Natural killer cell treated with Interleukin-12 subunit alpha and Interleukin-12 subunit beta and Interleukin-15 and Interleukin-18, amount 100 ng/mL, for 72 hours (primary cell): ENCODE measurements around the gene CCSER1. TPM values are rescaled to one million over a fixed set of nuclear protein-coding genes. Genes with fewer than 3 reads are reported as not detected.

Source experiments
- ATAC-seq, 2 donors: fragments of 150-1000 bp; cut with Tn5 transposase in 1 of 2; sonication (Bioruptor Pico), chemical (Tn5 transposase) in 1 of 2; 2 replicates each; pipeline ENCODE4 v1.10.0; 2021
- DNase-seq: peaks from one replicate; pipeline ENCODE4 v3.0.0; 2022; ENCODE audit warnings: low spot score
- H3K27ac Mint-ChIP-seq, 2 donors: 1 replicate in 1 of 2; 2 replicates in 1 of 2; pipeline ENCODE4 v1.8.0; 2022; ENCODE audit warnings: mixed read lengths in 2 of 2, mild to moderate bottlenecking in 1 of 2, moderate library complexity in 1 of 2
- H3K27me3 Mint-ChIP-seq, 2 donors: 1 replicate in 1 of 2; 2 replicates in 1 of 2; pipeline ENCODE4 v1.8.0; 2022; ENCODE audit warnings: mixed read lengths in 2 of 2
- H3K36me3 Mint-ChIP-seq: one replicate; pipeline ENCODE4 v1.8.0; 2022; ENCODE audit warnings: mixed read lengths
- H3K4me1 Mint-ChIP-seq, 2 donors: 1 replicate in 1 of 2; 2 replicates in 1 of 2; pipeline ENCODE4 v1.8.0; 2022; ENCODE audit warnings: low read depth in 2 of 2, mixed read lengths in 2 of 2, mild to moderate bottlenecking in 1 of 2
- H3K4me3 Mint-ChIP-seq: one replicate; pipeline ENCODE4 v1.8.0; 2022; ENCODE audit warnings: mixed read lengths
- H3K9me3 Mint-ChIP-seq: 2 replicates; pipeline ENCODE4 v1.8.0; 2022; ENCODE audit warnings: mixed read lengths
- total RNA-seq, 2 donors: library from RNA; stranded (reverse); gene quantifications; one replicate each; pipeline ENCODE4 v1.2.3, GENCODE V29; 2022

Gene CCSER1
- total RNA-seq, 2 donors from 2014 or later: 0.17 TPM; not detected in 1

DNA sequence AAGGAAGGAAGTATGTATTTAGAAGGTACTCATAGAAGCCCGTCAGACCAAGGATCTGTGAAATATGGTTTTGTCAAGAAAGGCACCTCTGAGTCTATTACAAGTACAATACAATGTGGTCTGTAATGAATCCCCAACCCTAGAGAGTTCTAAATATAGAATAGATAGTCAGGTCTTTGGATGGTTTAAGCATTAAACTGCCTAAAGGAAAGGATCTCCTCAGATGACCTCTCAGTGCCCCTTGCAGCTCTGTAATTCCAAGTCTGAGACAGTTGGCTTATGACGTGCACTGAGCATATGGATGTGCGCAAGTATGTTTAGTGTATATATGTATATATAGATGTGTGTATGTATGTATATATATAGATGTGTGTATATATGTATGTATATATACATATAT is 62.0 kb downstream of the CCSER1 start:
- ATAC-seq (no peak), DNase-seq (no peak)
- H3K36me3 Mint-ChIP-seq: no peaks in the 10 kb centered on the region
- H3K27me3 Mint-ChIP-seq: no peaks in the 10 kb centered on the region
- no peak overlapping the region for H3K27ac Mint-ChIP-seq
- peaks cover 3% of the 10 kb centered on the region for H3K9me3 Mint-ChIP-seq
- no peak overlapping the region for H3K4me3 Mint-ChIP-seq
- no peaks in the 10 kb centered on the region for H3K4me1 Mint-ChIP-seq

DNA sequence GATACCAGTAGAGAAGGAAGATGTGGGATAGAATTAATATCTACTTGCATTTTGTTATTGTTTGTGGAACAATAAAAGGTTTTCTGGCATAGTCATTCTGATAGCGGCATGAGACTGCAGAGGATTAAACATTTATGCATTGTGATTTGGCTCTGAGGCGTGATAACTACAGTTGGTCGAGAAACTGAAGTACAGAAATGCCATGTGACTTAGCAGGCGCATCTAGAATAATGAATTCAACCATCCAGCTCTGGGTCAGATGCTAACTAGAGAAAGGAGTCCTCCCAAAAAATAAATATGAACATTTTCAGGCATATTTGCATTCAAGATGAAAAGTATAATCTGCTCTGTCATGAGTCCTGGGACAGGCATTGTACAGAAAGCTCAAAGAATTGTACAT is 62.8 kb downstream of the CCSER1 start:
- Mint-ChIP-seq H3K4me1 (no peaks in the 10 kb centered on the region), H3K4me3 (no peak overlapping the region), H3K27me3 (no peaks in the 10 kb centered on the region), H3K9me3 (peaks cover 3% of the 10 kb centered on the region), H3K36me3 (no peaks in the 10 kb centered on the region), H3K27ac (no peak overlapping the region)
- DNase-seq (no peak), ATAC-seq (no peak)

DNA sequence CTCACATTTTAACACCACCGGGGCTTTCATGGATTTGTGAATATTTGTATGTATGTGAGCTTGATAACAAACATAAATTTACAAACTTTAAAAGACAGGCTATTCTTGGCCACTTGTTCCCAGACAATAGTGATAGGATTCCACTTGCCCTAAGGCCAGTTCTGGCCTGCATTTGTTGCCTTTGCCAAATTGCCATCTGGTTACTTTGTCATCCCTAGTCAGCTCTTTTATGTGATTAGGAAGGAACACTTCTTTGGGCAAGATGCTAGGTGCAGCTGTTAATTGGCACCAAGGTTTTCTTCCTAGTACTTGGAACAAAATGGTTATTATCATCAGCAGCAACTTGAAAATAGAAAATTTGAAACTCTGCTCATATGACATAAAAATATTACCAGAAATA is 63.3 kb downstream of the CCSER1 start:
- no peaks in the 10 kb centered on the region for H3K27me3 Mint-ChIP-seq
- no peaks in the 10 kb centered on the region for H3K4me1 Mint-ChIP-seq
- DNase-seq: no peak
- H3K4me3 Mint-ChIP-seq: no peak overlapping the region
- H3K36me3 Mint-ChIP-seq: no peaks in the 10 kb centered on the region
- peaks cover 3% of the 10 kb centered on the region for H3K9me3 Mint-ChIP-seq
- H3K27ac Mint-ChIP-seq: no peak overlapping the region
- ATAC-seq: no peak

DNA sequence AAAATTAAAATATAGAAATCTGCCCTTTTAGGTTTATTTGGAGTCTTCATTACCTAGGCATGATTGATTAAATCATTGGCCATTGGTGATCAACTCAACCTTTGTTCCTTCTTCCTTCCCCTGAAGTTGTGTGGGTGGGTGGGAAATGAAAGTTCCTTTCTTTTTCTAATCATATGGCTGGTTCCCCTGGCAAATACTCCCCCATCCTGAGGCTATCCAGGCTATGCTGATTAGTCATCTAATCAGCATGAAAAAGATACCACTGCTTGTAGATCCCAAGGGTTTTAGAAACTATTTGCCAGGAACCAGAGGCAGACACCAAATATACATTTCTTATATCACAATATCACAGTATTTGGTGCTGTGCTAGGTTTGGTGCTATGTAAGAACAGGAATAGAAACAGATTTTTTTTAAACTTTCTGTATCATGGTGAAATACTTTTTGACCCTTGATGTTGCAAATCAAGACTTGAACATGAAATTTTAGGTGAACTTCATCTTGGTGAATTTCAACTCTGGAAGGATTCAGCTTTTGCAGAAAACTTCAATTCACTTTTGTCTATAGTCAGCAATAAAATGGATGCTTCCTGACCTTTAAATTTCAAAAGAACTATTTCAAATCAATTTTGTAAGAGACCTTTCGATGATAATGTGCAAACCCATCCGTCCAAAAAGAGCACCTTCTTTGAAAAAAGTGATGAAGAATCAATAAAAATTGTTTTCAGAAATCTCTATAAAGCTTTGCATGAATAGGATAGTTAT is 71.1 kb downstream of the CCSER1 start:
- H3K27me3 Mint-ChIP-seq: no peaks in the 10 kb centered on the region
- peaks cover 2% of the 10 kb centered on the region for H3K9me3 Mint-ChIP-seq
- DNase-seq (no peak), ATAC-seq (no peak)
- no peaks in the 10 kb centered on the region for H3K36me3 Mint-ChIP-seq
- no peaks in the 10 kb centered on the region for H3K4me1 Mint-ChIP-seq
- no peak overlapping the region for H3K4me3 Mint-ChIP-seq
- H3K27ac Mint-ChIP-seq: no peak overlapping the region

DNA sequence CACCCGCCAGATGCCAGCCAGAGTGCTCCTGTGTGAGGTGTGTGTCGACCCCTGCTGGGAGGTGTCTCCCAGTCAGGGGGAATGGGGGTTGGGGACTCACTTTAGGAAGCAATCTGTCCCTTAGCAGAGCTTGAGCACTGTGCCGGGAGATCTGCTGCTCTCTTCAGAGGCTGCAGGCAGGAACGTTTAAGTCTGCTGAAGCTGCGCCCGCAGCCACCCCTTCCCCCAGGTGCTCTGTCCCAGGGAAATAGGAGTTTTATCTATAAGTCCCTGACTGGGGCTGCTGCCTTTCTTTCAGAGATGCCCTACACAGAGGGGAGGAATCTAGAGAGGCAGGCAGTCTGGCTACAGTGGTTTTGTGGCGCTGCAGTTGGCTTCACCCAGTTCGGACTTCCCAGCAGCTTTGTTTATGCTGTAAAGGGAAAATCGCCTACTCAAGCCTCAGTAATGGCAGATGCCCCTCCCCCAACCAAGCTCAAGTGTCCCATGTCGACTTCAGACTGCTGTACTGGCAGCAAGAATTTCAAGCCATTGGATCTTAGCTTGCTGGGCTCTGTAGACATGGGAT is 80.8 kb downstream of the CCSER1 start:
- Mint-ChIP-seq H3K27ac (no peak overlapping the region), H3K4me3 (no peak overlapping the region), H3K9me3 (peaks cover 14% of the 10 kb centered on the region), H3K36me3 (peaks cover 5% of the 10 kb centered on the region), H3K27me3 (no peaks in the 10 kb centered on the region), H3K4me1 (no peaks in the 10 kb centered on the region)
- ATAC-seq (no peak), DNase-seq (no peak)

DNA sequence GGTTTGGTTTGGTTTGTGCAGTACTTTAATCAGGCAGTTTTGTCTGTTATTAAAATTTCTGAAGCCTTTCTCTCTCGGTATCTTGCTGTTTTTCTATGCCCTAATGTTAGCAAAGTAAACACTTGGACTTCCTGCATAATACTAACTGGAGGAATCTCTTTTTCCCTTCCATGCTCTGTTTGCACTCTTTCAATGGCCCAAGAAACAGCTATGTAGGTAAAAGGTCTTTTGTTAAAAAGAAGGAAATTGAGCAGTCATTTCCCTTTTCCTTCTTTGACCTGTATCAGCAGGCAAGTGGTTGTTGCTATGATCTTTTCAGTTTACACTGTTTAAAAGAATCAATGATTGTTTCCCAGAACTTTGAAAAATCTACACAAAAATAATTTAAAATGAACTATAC is 82.7 kb downstream of the CCSER1 start:
- Mint-ChIP-seq H3K4me1 (no peaks in the 10 kb centered on the region), H3K4me3 (no peak overlapping the region), H3K27ac (no peak overlapping the region), H3K27me3 (no peaks in the 10 kb centered on the region), H3K36me3 (peaks cover 5% of the 10 kb centered on the region), H3K9me3 (peaks cover 11% of the 10 kb centered on the region)
- DNase-seq (no peak), ATAC-seq (no peak)

DNA sequence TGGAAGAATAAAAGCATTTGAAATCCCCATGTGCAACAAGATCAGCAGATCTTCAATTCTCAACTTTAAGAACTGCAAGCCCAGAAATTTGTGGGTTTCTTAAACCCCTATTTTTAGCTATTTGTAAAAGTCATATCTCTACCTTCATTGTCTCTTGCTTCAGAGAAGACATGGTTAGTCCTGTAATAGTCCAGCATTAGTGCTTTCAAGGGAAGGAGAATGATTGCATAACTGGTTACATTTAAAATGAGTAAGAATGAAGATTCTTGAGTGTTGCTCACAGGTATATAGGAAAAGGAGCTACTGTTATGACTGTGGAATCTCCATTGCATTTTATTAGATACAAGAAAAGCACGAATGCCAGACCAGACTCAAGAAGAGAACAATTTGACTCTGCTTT is 84.0 kb downstream of the CCSER1 start:
- Mint-ChIP-seq H3K9me3 (peaks cover 7% of the 10 kb centered on the region), H3K27ac (no peak overlapping the region), H3K4me1 (no peaks in the 10 kb centered on the region), H3K27me3 (no peaks in the 10 kb centered on the region), H3K4me3 (no peak overlapping the region), H3K36me3 (peaks cover 2% of the 10 kb centered on the region)
- DNase-seq: no peak
- ATAC-seq: no peak

DNA sequence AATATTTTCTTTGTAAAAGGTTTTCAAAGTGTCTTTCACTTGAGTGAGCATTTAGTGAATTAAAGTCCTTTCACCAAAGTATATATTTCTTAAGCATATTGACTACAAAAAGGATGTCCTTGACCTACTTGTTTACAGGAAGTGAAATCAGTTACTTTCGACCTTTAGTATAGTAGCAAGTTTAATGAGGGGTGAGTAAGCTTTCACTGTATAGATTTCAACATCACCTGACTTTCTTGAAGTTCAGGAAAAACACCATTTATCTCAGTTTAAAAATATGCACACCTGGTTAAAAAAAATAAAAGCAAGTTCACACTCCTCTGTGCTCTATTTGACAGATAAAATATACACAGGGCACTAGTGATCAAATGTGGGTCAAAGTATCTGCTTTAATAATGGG is 88.1 kb downstream of the CCSER1 start:
- Mint-ChIP-seq H3K36me3 (no peaks in the 10 kb centered on the region), H3K27ac (no peak overlapping the region), H3K27me3 (no peaks in the 10 kb centered on the region), H3K4me1 (no peaks in the 10 kb centered on the region), H3K4me3 (no peak overlapping the region), H3K9me3 (no peaks in the 10 kb centered on the region)
- DNase-seq: no peak
- ATAC-seq: no peak

DNA sequence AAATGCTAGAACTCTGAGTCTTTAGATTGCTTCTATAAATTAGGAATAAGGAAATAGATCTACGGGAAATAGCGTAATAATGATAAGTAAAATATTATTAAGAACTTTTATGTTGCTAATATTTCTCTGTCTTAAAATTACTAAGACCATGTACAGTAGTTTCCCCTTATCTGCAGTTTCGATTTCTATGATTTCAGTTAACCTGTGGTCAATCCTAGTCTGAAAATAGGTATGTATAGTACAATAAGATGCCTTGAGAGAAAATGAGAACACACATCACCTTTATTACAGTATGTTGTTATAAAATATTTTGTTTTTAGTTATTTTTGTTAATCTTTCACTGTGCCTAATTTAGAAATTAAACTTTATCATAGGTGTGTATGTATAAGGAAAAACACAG is 92.6 kb downstream of the CCSER1 start:
- Mint-ChIP-seq H3K4me1 (no peaks in the 10 kb centered on the region), H3K9me3 (no peaks in the 10 kb centered on the region), H3K27me3 (no peaks in the 10 kb centered on the region), H3K27ac (no peak overlapping the region), H3K4me3 (no peak overlapping the region), H3K36me3 (no peaks in the 10 kb centered on the region)
- no peak for DNase-seq
- ATAC-seq: no peak

DNA sequence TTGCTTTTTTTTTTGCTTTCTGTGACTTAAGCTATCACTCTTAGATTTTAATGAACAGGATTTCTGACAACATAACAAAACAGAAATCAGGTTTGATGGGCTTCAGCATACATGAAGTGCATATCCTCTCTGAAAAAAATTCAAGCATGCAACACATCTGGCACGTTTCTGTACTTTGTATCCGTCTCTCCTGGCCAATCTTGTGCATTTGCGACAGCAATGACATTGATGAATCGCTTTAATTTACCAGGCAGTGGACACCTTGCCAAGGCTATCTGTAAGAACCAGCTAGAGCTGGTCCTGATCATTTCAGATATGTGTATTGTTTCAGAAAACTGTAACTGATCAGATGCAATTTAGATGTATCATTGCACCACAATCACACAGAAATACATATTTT is 93.3 kb downstream of the CCSER1 start:
- no peaks in the 10 kb centered on the region for H3K27me3 Mint-ChIP-seq
- no peaks in the 10 kb centered on the region for H3K4me1 Mint-ChIP-seq
- H3K4me3 Mint-ChIP-seq: no peak overlapping the region
- ATAC-seq (no peak), DNase-seq (no peak)
- H3K9me3 Mint-ChIP-seq: no peaks in the 10 kb centered on the region
- H3K36me3 Mint-ChIP-seq: no peaks in the 10 kb centered on the region
- H3K27ac Mint-ChIP-seq: no peak overlapping the region

DNA sequence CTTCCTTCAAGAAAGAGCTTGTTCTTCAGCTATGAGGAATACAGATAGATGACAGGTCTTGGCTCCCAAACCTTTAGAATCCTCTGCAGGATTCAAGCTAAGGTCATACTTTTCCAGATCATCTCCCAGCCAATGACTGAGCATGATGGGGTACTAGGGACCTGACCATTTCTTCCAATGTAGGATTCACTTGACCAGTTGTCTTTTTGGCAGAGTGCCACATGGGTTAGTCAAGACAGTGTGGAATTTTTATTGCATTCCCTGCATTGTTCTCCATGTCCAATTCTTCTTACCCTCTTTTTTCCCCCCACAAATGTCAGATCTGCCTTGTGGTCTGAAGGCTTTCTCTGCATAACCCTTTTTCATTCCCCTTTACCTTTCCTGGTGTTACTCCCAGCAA is 99.5 kb downstream of the CCSER1 start:
- H3K9me3 Mint-ChIP-seq: peaks cover 10% of the 10 kb centered on the region
- no peaks in the 10 kb centered on the region for H3K27me3 Mint-ChIP-seq
- ATAC-seq: no peak
- H3K4me3 Mint-ChIP-seq: no peak overlapping the region
- no peak for DNase-seq
- peaks cover 6% of the 10 kb centered on the region for H3K36me3 Mint-ChIP-seq
- no peaks in the 10 kb centered on the region for H3K4me1 Mint-ChIP-seq
- no peak overlapping the region for H3K27ac Mint-ChIP-seq

DNA sequence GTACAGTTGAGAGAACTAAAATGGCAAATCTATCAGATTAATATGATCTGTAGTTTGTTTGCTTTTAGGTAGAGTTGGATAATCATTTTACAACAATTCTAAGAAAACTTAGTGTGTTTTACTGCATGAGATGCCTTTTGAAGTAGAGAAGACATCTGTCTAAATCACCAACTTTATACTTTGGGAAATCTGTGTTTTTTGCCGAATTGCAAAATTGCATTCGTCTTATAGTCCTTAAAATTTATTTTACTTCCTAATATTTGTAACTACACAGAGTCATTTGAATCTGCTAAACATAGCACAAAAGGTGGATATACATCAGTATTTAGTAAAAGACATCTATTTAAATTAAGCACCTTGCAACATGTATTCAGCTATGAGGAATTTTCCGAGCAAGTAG is 100.0 kb downstream of the CCSER1 start:
- Mint-ChIP-seq H3K27me3 (no peaks in the 10 kb centered on the region), H3K27ac (no peak overlapping the region), H3K9me3 (peaks cover 10% of the 10 kb centered on the region), H3K4me1 (no peaks in the 10 kb centered on the region), H3K36me3 (peaks cover 6% of the 10 kb centered on the region), H3K4me3 (no peak overlapping the region)
- no peak for ATAC-seq
- DNase-seq: no peak

DNA sequence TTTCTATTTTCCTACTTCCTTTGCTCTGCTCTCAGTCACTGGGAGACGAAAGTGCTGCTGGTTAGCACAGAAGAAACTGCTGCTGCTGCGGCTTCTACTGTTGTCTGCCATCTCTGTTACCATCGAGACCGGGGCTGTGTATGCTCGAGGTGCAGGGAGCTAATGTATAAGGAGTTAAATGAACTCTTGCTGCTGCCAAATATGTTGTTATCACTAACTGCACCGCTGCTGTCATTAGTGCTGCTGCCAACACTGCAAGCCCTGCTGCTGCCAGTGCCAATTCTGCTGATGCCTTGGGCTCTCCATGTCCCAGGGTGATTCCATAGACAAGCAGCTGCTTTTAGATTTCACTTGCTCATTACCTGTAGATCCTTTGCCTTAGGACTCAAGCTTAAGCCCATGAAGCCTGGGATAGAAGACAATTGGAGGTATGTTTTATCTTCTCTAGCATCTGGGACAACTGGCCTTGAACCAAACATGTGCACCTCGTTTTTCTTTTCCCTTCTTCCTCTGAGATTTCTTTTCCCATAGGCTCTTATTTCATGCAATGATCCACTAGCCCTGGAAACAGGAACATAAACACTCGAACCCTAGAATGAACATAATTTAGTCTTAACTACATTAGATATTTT is 107.8 kb downstream of the CCSER1 start:
- Mint-ChIP-seq H3K36me3 (no peaks in the 10 kb centered on the region), H3K27me3 (no peaks in the 10 kb centered on the region), H3K9me3 (no peaks in the 10 kb centered on the region), H3K4me1 (no peaks in the 10 kb centered on the region), H3K27ac (no peak overlapping the region), H3K4me3 (no peak overlapping the region)
- ATAC-seq: no peak
- no peak for DNase-seq

DNA sequence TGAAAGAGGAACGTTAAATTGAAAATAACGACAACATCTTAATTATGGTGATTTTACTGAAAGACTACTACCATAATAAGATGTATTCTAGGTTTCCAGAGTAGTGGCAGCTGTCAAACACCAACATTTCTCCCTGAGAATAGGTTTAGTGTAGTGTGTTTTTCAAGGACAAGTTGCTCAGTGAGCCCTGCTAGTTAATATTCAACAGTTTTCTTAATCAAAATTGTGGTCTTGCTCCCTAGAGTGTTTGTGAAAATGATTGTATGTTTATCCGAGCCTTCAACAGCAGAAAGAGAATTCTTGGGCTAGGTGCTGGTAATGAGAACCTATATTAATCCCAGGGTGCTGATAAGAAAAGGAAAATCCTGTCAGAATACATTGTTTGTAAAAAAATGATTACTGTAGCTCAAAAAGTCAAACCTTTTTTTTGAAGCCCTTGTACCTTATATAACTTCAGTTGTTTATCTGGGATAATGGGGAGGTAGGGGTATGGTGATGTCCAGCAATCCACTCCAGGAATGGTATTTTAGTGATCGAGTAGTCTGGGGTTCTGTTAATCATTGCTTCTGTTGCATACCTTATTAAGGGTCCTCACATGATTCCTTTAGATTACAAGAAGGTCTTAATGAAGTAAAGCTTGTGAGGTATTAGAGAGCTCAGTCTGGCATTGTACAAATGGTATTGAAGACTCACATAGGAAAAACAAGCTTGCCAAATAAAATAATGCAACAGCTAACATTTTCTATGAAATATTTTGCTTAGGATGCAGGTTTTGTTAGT is 110.7 kb downstream of the CCSER1 start:
- no peak overlapping the region for H3K4me3 Mint-ChIP-seq
- ATAC-seq (no peak), DNase-seq (no peak)
- no peaks in the 10 kb centered on the region for H3K27me3 Mint-ChIP-seq
- no peaks in the 10 kb centered on the region for H3K36me3 Mint-ChIP-seq
- no peaks in the 10 kb centered on the region for H3K4me1 Mint-ChIP-seq
- no peak overlapping the region for H3K27ac Mint-ChIP-seq
- H3K9me3 Mint-ChIP-seq: no peaks in the 10 kb centered on the region
